HG03442 (cell line): ENCODE measurements around the gene CYB5D1.

Experiments
- ATAC-seq: cut with Tn5 transposase; IDR thresholded peaks from one replicate; pipeline ENCODE4 v1.9.1; 2021; ENCODE audit warnings: mild to moderate bottlenecking, moderate library complexity; ENCODE audit not compliant: unreplicated experiment

CYB5D1 gene

DNA sequence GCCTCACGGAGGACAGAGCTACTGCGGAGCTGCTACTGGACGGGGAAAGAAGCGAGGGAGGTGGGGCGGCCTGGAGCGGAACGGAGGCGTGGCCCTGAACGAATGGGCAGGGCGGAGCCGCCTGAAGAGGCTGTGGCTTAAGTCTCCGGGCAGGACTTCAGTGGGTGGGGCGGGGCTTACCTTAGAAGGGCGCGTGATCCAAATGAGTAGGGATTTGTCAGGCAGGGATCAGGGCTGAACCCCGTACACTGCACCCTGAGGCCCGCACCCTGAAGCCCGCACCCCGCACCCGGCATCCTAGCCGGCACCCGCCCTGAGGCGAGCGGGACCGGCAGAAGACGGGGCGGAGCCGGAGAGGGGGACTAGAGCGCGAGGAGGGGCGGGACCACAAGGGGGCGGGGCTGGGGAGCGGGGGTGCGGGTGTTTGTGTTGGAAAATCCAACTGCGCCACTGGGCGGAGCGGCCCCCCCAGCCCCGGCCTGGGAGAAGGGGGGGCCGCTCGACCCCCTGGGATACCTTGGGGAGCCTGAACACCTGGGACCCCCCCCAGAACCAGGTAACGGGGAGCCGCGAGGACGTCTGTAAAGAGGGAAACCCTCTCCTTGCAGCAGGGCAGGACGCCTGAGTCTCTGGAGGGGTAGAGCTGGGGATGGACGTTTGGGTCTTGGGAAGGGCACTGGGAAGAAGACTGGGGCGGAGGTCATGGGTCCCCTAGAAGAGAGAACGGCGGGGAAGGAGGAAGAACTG is 23.8 kb upstream of the CYB5D1 start, which contains the start of gene KDM6B:
Gene KDM6B, plus strand, starts transcription at position 423 of the 747 bp plus-strand sequence. CDS start 11,338 bp downstream, outside the sequence.
- peak; percentile 52 for ATAC-seq

DNA sequence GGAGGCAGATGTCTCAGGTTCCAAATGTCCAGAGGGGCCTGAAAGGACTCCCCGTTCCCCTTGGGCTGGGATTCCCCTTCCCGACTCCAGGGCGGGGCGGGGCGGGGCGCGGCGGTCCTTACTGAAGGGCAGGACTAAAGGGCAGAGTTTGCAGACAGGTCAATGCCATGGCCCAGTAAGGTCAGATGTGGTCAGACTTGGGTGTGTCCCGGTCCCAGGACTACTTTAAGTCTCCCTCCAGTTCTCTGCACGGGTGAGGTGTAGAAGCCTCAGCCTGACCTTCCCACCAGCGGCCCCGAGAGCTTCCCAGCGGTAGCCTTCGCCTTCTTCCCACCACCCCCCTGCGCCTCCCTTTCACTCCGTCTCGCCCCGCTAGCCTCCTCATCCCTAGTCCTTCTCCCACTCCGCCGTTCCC is 23.3 kb upstream of the CYB5D1 start:
- ATAC-seq = no peak

DNA sequence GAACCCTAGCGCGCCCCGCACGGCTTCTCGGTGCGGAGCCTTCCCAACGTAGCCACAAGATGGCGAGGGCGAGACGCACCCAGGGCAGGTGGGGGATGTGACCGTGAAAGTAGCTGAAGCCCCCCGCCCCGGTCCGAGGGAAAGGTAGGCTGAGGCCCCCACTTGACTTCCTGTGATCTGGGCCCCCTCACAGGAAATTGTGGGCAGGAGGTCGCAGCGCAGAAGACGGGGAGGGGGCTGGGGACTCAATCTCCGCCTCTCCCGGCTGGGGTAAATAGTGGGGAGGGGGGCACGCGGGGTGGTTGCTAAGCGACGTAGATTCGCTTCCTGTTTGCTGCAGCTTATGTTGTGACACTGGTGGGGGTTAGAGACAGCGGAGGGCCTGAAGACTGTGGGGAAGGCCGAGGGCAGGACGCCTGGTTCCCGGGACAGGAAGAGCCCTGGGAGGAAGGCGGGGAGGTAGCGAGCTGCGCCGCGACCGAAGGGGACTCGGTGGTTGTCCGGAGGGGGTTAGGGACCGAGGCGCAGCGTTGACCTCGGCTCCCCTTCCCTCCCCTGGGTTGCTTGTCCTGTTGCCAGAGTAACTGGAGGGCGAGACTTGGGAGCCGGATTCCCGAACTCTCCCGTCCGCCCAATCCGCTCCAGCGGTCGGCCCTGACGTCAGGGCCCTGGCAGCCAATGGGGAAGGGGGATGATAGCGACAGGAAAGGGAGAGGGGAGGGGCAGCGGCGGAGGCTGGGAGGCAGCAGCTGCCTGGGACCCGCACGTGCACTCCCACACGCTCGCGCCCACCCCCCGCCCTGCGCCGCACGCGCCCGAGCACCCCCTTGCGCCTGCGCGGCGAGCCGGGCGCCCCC is 22.6 kb upstream of the CYB5D1 start:
- ATAC-seq = peak; percentile 43

DNA sequence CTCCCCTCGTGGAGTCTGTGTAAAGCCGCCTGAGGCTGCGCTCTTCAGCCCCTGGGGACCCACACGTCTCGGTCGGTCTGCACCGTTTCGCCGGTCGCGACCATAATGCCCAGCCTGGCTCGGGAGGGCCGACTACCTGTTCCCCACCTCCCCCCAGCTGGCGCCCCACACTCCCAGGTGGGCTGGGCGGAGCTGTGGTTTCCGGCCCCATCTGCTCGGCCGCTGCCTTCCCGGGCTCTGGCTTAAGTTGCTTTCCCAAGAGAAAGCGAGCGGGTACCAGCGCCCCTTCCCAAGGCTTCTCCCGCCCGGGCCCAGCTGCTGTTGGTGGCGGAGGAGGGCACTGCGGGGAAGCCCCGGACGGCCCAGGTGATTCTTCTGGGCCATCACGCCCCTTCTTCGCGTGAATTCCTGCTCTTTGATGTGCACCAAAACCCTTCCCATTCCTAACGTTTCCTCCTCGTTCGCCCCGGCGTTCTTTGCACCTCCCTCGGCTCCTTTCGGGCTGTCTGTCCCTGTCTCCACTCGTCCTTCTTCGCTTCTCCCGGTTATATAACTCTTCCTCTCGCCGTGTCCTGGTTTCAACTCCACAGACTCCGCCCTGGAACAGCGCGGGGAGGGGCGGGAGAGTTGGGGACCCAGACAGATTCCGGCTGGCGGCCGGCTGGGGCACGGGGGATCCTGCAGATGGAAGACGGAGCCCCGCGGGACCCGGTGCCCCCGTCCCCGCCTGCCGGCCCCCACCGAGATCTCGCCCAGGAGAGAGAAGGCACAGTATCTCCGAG is 21.8 kb upstream of the CYB5D1 start:
- ATAC-seq = no peak

DNA sequence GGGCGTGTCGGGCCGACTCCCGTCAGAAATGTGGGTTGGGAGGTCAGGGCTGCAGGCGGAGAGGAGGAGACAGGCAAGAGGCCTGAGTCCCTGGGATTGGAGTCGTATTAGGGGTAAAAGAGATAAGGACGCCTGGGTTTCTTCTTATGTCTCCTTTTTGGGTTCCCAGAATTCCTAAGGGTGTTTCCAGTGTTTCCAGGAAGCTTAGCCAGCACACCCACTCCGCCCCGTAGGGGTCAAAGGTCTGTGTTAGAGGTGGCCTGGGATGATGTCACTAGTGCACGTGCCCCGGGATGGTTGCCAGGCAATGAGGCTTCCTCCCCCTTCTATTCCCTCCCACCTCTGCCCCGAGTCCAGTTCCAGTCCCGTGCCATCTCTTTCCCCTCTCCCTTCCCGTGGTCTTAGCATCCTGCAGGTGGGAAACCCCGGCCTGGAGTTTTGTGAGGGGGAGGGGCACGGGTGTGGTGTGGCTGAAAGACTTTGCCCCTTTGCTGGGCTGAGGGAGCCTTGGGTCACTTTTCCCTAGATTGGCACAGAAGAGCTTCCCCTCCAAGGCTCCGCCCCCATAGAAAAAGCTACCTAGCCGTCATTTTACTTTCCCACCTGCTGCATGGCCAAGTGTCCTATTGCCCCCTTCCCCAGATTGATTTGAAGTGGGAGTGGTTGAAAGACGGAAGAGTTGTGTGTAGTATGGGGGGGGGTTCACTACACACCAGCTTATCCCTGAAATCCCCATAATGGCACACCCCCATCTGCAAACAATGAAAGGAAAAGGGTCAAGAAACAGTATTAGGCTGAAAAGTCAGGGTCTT is 21.0 kb upstream of the CYB5D1 start:
- no peak for ATAC-seq

DNA sequence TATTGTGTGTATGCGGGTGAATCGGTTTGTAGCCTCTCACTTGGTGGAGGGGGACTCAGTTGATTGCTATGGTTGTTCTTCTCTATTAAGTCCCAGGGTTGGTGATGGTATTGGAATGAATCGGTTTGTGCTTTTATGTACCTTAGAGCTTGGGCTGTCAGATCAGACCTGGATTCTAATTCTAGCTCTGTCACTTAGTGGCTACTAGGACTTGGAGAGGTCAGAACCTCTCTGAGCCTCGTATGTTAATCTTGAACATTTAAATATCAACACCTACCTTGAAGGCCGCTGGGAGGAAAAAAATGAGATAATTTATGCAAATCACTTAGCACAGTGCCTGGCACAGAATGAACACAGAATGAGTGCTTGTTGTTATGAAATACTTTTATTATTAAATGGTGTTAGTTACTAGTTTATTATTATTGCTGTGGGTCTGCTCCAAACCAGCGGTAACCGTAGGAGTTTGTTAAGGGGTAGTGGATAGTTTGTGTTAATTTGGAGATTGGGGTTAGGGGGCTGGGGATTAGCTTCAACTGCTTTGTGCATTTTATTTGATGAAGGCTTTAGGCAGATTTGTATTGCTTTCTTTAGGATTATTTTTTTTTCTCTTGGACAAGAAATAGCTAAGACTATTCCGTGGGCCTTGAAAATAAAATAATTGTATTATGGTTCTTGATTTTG is 20.3 kb upstream of the CYB5D1 start:
- ATAC-seq = no peak

DNA sequence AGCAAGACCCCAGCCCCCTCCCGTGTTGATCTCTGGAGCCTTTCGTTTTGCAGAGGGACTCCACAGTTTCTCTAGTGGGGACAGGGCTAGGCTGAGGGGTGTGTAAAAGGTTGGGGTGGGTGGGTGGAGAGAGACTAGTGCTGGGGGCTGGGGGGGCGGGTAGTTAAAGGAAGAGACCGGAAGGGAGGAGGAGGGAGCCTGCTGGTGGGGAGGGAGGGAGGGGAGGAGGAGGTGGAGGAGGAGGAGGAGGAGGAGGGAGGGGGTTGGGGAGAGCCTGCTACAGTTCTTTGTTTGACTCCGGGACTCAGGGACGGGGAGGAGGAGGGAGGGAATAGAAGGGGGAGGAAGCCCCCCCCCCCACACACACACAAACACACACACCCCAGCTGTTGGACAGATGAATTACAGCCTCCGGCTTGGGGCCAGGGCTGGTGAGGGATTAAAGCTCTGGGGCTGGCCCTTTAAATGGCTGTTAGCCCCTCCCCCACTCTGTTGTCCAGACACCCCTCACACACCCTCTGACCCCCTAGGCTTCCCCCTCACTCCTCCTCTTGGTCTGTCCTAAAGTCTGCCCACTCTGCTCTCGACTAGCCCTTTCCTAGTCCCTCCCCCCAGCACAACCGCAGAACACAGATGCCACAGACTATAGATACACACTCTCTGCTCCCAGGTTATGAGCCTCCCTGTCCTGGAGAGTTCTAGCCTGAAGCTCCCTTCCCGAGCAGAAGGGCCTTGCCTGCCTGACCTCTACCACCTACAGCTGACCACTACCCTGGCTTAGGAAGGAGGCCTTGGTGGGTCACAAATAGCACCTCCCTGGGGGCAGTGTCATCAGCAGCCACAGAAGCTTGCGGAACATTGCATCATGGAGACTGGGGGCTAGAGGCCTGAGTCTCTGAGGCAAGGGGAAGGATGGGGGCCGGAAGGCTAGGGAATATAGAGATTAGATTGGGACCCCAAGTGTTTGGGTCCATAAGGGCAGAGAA is 19.4 kb upstream of the CYB5D1 start:
- ATAC-seq = no peak

DNA sequence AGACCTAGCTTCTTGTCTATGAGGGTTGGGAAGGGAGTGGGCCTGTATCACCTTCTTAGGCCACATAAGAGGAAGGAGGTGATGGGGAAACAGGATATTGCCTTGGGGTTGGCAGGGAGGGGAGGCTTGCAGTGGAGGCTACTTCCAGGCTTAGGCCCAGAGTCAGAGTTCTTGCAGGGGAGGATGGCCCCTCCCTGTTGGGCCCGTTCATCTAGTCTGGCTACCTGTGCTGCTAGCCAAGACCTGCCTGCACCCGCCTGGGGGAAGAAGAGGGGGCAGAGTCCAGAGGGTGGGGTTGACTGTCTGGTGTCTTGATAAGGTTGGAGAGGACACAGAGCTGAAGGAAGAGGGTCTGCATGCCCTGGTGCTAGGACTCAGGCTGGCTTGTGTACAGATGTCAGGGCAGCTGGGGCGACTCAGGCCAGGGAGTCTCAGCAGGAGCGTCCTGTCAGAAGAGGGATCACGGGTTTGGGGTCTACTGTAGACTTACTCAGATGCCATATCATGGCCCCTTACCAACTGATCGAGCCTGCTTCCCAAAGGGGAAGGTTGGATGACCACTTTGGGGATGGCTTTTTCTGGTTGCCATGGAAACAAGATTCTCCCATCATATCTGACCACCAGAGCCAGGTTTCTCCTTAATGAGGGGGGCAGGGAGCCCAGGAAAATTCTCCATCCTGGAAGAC is 18.5 kb upstream of the CYB5D1 start:
- ATAC-seq = no peak

DNA sequence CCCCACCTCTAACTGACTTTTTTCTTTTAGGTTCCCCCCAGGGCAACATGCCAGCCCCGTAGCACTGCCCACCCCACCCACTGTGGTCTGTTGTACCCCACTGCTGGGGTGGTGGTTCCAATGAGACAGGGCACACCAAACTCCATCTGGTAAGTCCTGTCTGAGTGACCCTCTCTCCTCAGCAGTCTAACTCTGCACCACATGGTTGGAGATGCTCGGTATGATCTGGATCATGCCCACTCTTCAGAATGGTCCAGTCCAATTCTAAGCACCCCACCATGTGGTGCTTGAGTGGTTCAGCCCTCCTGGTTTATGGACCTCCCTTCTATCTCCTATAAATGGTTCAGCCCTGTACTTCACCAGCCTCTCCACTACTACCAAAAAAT is 17.9 kb upstream of the CYB5D1 start:
- ATAC-seq = no peak

DNA sequence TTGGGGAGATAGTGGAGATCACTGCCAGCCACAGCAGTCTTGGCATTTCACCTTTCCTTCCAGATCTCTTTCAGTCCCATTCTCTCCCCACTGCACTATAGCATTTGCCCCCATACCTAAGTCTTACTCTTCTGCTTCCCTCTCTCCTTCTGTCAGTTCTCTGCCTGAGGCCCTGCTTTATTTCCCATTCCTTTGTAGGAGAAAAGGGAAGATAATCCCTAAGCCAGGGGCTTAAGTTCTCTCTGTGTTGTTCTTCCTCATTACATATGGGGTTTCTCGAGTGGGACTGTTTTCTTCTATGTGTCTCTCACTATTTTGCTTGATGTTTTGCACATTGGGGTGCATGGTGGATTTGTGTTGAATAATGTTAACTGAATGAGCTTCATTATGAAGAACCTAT is 17.4 kb upstream of the CYB5D1 start:
- no peak for ATAC-seq

DNA sequence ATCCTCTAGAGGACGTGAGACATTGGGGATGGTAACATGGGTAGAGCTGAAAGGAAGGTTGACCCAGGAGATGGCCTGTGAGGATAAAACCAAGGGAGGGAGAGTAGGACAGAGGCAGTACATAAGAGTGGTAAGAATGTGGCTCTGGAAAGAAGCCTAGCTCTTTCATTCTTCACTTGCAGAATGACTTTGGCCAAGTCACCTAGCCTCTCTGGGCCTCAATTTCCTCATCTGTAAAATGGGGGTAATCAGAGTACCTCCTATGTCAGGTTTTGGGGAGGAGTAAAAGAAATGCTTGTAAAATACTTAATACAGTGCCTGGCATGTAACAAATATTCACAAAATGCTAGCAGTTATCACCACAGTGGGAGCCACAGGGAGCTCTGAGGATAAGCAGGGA is 16.9 kb upstream of the CYB5D1 start:
- ATAC-seq = no peak

DNA sequence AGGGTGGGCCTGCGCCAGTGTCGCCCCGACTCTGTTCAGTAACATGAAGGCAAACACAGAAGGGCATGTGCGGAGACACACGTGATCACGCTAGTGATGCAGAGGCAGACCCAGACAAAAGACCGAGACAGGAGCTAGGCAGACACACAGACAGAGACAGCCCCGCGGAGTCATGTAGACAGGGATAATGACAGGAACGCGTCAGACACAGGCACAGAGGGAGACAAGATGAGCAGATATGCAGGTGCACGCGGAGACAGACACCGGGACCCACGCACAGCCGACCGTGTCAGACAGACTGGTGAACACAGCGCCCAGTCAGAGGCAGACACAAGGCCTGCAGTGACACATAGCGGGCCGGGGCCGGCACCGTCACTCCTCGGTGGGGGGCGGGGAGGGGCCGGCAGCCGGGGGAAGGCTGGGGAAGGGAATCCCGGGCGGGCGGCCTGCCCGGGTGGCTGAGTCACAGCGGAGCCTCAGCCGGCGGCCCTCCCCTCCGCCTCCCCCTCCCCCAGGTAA is 16.3 kb upstream of the CYB5D1 start:
- ATAC-seq = peak; percentile 10

DNA sequence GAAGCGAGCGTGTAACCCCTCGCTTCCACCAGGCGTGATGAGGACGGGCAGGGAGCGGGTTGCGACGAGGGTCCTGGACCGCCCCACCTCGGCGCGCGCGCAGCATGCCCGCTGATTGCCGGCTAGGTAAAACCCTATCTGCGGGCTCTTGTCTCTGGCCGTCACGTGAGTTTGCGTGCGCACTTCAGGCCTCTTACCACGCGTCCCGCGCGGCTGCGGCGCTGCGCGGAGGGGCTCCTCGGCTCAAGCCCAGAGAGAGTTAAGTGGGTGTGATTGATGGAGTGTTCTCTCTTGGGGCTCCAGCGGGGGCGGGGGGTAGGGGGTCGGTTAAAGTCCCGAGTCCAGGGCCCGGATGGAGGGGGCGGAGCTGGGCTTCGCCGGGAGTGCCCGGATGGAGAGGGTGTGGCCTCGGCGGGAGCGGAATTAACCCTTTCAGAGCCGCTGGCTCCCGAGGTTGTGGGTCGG is 15.9 kb upstream of the CYB5D1 start:
- ATAC-seq = peak; percentile 14

DNA sequence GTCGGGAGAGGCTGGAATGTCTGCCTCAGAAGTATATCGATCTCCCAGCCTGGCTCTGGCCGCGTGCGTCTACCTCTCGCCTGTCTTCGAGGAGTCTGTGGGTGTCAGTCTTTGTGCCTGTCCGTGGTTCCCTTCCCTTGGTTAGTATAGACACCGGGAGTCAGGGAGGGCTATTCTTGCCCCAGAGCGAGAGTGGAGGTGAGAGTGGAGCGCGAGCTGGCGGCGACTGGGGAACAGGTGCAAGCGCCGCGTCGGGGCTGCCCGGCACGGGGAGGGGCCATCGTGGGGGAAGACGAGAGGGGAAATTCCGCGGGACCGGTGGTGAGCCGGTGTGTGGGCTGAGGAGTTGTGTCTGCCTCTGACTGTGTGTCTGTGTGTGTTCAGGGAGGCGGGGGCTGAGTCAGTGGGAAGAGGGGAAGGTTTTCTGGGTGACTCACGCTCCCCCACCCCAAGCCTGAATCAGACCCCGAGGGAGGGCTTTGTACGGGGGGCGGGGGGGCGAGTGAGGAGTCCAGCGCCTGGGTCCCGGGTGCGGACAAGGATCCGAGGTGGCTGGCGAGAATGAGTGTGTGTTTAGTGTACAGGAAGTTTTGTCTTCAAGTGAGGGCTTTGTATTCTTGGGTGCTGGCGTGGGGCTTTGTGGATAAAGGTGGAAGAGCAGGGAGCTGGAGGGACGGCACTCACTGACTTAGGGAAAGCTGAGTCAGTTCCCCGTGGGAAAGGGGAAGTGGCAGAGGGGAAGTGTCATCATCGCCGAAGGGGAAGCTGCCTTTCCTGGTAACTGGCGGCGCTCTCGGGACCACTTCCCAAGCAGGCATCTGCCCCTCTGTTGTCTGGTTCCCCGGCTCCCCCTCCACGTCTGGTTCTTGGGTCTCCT is 15.2 kb upstream of the CYB5D1 start:
- ATAC-seq = peak; percentile 24

DNA sequence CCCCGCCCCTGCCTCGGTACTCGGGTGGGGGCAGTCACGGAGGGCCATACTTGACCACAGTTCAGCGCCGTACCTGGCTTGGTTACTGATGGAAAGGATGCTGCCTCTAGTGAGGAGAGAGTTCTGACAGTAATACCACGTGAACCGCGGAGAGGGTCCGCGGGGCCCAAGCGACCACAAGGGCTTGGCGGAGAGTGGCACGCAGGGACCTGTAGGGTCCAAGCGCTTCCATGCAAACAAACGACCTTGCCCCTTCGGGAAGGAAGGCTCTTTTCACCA is 14.6 kb upstream of the CYB5D1 start:
- no peak for ATAC-seq

DNA sequence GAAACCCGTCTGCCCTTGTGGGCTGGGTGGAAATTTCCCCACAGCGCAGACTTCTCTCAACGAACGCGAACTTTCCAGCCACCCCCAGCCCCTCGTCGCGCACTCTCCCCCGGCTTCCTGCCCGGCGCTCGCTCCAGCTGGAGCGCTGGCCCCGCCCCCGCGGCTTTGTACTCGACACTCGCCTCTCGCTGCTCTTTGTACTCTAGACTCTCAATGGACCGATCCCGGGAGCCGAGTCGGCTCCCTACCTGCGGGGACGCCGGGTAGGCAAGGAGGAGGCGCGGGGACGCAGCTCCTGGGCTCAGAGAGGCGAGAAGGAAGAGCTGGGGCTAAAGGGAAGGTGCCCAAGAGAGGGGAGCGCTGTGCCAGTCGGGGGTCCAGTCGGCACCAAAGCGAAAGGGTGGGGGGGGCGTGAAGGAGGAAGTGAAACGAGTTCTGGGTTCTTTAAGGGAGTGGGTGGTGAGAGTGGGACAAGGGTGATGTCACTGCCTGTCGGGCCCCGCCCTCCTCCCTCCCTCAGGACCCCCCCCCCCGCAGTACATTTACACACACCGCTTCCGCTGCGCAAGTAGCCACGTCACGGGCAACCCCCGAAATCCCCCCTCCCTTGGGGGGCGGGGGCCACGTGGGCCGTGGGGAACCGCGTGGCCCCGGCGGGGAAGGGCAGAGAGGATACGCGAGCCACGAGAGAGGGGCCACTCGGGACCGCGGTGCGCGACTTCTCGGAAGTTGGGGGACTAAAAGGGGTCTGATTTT is 14.1 kb upstream of the CYB5D1 start:
- ATAC-seq = peak; percentile 21
